H1 (cell line): ENCODE results near the gene SERPINA10. TPM values are rescaled to one million over a fixed set of nuclear protein-coding genes. Genes with fewer than 3 reads are reported as not detected.

ENCODE experiments used
- CHD7 ChIP-seq: fragments of 300-600 bp; sonication (generic); IDR thresholded peaks from 2 replicates; pipeline ENCODE4 v1.7.1; 2012; ENCODE audit warnings: low read length, moderate library complexity, mild to moderate bottlenecking, inconsistent platforms; ENCODE audit not compliant: insufficient replicate concordance
- E2F6 ChIP-seq: IDR thresholded peaks from 2 replicates; pipeline ENCODE4 v1.6.1; 2012; ENCODE audit warnings: inconsistent platforms
- EZH2 ChIP-seq: fragments of 200-600 bp; sonication (generic); IDR thresholded peaks from 2 replicates; pipeline ENCODE4 v1.7.1; 2012; ENCODE audit warnings: low read depth, mild to moderate bottlenecking, moderate library complexity, low read length, inconsistent platforms; ENCODE audit not compliant: severe bottlenecking
- GABPA ChIP-seq: IDR thresholded peaks from 2 replicates; pipeline ENCODE4 v1.6.1; 2011; ENCODE audit warnings: mild to moderate bottlenecking, low read length, moderate library complexity, borderline replicate concordance; ENCODE audit not compliant: insufficient read depth
- HDAC6 ChIP-seq: IDR thresholded peaks from one replicate; pipeline ENCODE4 v1.7.1; 2012; ENCODE audit warnings: low read depth, mild to moderate bottlenecking, inconsistent platforms, low read length, moderate library complexity
- KDM1A ChIP-seq: fragments of 200-600, 300-600 bp; sonication (generic); IDR thresholded peaks from 2 replicates; pipeline ENCODE4 v1.7.1; 2016; ENCODE audit warnings: mild to moderate bottlenecking, low read length, borderline replicate concordance
- POLR2AphosphoS5 ChIP-seq: IDR thresholded peaks from 2 replicates; pipeline ENCODE4 v1.6.1; 2011; ENCODE audit warnings: low read depth, low read length
- TCF12 ChIP-seq: IDR thresholded peaks from 2 replicates; pipeline ENCODE4 v1.6.1; 2011; ENCODE audit warnings: low read depth, mild to moderate bottlenecking, low read length
- TEAD4 ChIP-seq: IDR thresholded peaks from 2 replicates; pipeline ENCODE4 v1.6.1; 2012; ENCODE audit warnings: low read depth, low read length, inconsistent platforms, mixed read lengths
- polyA plus RNA-seq, 7 experiments: library from polyadenylated mRNA; depleted of rRNA in 3 of 7; stranded (reverse) in 5 of 7; unstranded in 2 of 7; fragments of >200 nt in 5 of 7; fragments of 200-250 nt in 2 of 7; gene quantifications; 1 replicate in 5 of 7; 2 replicates in 1 of 7; 4 replicates in 1 of 7; pipeline versions ENCODE4 v1.2.1 to v1.2.3, GENCODE V29; 2011 to 2013; ENCODE audit warnings: missing spikeins in 2 of 7, mixed read lengths in 2 of 7
- total RNA-seq: library from RNA; stranded (reverse); fragmentation: NEBNext Ultra II Directional; extraction: Animal tissue kit (Norgen Biotek cat#: 25700); gene quantifications from 2 replicates; pipeline ENCODE4 v1.2.1, GENCODE V29; 2021

SERPINA10 gene
- total and polyA plus RNA-seq, 2 of the 8 experiments (the other 6 are each of a cell fraction or from before 2014, with no cell fraction given), result not detected

DNA sequence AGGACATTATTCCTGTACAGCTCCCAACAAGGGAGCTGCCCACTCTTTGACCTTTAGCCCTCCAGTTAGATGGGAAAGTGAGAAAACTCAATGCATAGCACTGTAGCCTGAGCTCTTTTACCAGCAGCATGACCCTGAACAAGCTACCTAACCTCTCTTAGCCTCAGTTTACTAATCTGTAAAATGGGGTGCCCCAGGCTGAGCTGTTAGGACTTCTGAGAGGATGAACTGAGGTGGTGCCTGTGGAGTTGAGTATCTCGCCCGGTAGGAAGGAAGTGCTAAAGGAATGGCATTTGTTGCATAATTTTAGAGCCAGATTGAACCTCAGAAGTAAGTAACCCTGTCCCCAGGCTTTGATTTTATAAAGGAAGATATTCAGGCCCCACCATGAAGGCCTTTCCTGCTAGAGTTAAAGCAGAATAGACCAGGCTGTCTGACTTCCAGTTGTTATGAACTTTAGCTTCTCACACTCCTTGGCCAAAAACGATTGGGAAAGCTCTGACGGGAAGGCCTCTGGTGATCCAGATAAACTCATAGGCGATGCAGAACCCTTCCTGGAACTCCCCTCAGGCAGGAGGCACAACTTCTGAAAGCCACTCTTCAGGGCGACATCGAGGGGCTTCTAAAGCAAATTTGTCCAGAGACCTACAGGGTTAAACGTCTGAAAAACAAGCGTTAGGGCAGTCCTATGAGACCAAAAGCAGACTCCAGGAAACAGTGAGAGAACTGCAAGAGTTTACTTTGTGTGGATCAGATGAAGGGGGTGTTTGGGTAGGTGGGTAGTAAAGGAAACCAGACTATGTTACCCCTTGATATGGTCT is 2.5 kb upstream of the SERPINA10 start (continued):
- no peak for TF ChIP-seq CHD7
- TF ChIP-seq TEAD4, result no peak
- no peak for TF ChIP-seq E2F6
- no peak for TF ChIP-seq TCF12
- TF ChIP-seq GABPA, result no peak
- TF ChIP-seq KDM1A, result no peak
- TF ChIP-seq POLR2AphosphoS5, result no peak
- no peak for TF ChIP-seq EZH2
- TF ChIP-seq HDAC6, result no peak
